Sigmoid colon (tissue), 4 donors: ENCODE measurements around the gene CRKL.

Experiments
- CTCF ChIP-seq, 4 experiments: fragments of 450-650 bp in 3 of 4; fragments of 200-600 bp in 1 of 4; IDR thresholded peaks; one replicate each; pipeline ENCODE4 v1.5.1; 2016 to 2019; ENCODE audit warnings: antibody characterized with exemption in 4 of 4, mild to moderate bottlenecking in 3 of 4, moderate library complexity in 2 of 4
- EP300 ChIP-seq, 4 donors: sonication (generic); formaldehyde crosslinking; IDR thresholded peaks; one replicate each; pipeline ENCODE4 v1.6.1; 2017; ENCODE audit warnings: antibody characterized with exemption in 4 of 4

DNA sequence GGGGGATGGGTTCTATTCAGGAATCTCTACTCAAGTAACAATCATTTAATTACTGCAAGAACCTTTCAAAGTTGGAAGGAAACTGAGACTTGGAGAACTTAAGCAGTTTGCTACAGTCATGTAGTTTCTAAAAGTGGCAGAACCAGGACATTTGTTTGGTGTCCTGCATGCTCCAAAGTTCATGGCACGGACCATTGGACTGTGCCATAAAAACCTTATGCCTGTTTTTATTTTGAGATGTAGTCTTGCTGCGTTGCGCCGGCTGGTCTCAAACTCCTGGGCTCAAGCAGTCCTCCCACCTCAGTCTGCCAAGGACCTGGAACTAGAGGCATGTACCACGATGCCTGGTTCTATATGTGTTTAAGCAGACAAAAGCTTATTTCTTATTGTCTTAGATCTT, 31.2 kb downstream of the CRKL start:
- TF ChIP-seq CTCF (IDR thresholded peaks at IDR 0.05) (no peak), EP300 (IDR thresholded peaks at IDR 0.05) (no peak)
